Measurements from ENCODE around the gene U2AF2. TPM values are rescaled to one million over a fixed set of nuclear protein-coding genes. Genes with fewer than 3 reads are reported as not detected.
A peak's percentile ranks its signal among the peaks of the same experiment; 100 is the strongest.

The U2AF2 gene
- total RNA-seq, 1 experiment from 2014 or later = 323 TPM

DNA sequence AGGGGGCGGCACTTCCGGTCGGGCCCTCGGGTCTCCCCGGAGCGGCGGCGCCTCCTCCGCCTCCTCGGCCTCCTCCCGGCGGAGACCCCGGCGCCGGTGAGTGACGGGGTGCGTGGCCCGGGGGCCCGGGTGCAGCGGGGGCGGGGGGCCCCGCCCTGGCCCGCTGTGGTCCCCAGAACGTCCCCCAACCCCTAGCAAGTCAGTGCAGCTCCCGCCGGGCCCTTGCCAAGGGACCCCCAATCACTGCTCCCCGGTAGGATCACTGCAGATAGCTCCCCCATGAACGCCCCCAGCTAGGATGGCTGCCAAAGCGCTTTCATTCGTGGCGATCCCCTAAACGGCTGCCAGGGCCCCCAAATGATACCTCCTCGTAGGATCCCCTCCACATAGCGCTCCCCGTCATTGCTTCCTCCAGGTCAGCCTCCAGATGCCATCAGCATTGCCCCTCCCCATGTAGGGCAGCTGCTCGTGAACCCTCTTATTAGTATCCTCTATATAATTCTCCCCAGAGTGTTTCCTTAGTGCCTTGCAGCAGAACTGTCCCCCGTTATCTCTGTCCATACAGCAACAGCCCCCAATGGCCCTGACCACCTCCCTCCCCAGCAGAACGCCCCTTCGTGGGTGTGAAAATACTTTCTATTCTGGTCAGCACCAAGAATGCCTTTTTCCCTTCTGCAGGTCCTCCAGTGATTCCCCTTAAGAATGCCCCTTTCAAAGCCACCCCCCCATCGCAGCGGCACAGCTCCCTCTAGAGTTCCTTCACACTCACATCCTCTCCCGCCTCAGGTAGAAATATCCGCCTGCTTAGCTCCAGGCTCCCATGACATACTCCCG, 49.0 kb upstream of the U2AF2 start, which contains the start of gene ZNF865:
TSS of gene ZNF865 (plus strand) at position 11 of the 834 bp plus-strand sequence. CDS start 7,972 bp downstream, outside the sequence.
- Histone ChIP-seq H3K9me3 (ENCODE audit: insufficient read depth, low read depth) (no peaks in the 10 kb centered on the region), H3K27me3 (ENCODE audit: insufficient read depth, low read depth) (no peaks in the 10 kb centered on the region), H3F3A (ENCODE audit: insufficient read depth, low read depth) (peaks cover 43% of the 10 kb centered on the region), H3K9me2 (ENCODE audit: insufficient read depth) (no peaks in the 10 kb centered on the region), H4K20me1 (ENCODE audit: insufficient read depth) (peaks cover 39% of the 10 kb centered on the region), H3K4me2 (peak within 1 kb of the TSS; percentile 93), H3K4me3 (peak within 1 kb of the TSS; percentile 79), H2AFZ (peak within 1 kb of the TSS; percentile 71), H3K27ac (peak within 1 kb of the TSS; percentile 66), H3K4me1 (replicated peaks; ENCODE audit: insufficient read depth) (peaks cover 28% of the 10 kb centered on the region), H3K36me3 (ENCODE audit: low read depth) (peaks cover 12% of the 10 kb centered on the region; the same call in 1 of the 2 replicates), H3K79me2 (ENCODE audit: low read depth) (peaks cover 53% of the 10 kb centered on the region)
- BruUV-seq (replicated peaks) = no TSS peak
- intact Hi-C loops (cut with micrococcal nuclease; ENCODE audit: unreplicated experiment) = loop anchor here (1.0 to 2.0 kb wide), 5 partner anchors 18 to 129 kb away; partner anchors contain the start of genes ZNF628 and ZNF784
- peak; percentile 79 to 83 for DNase-seq
- CTCF ChIA-PET = interaction anchor here (0.6 to 1.9 kb wide), 8 partner anchors 19 to 349 kb away, joined by 3 to 14 read pairs (median 4); partner anchors contain the start of gene ZNF784
- POLR2A ChIA-PET (ENCODE audit: unreplicated experiment) = interaction anchor here (0.5 to 1.1 kb wide), 11 partner anchors 11 to 1468 kb away, joined by 3 to 14 read pairs (median 5); partner anchors contain the start of genes CNOT3, HSPBP1, ISOC2 and ZNF628
- TF ChIP-seq CTCF (conservative IDR thresholded peaks at IDR 0.05) = peak; percentile 82
- no peak for TF ChIP-seq EZH2 (IDR thresholded peaks at IDR 0.05; ENCODE audit: low read depth)

- no peak for DNase-seq
- peaks cover 22% of the 10 kb centered on the region for H3K4me1 ChIP-seq (replicated peaks; ENCODE audit: insufficient read depth)
- H3K4me3 ChIP-seq = peak overlapping the region; percentile 79
- peaks cover 37% of the 10 kb centered on the region for H3F3A ChIP-seq (ENCODE audit: insufficient read depth, low read depth)
- peaks cover 47% of the 10 kb centered on the region for H3K79me2 ChIP-seq (ENCODE audit: low read depth)
- H3K36me3 ChIP-seq (ENCODE audit: low read depth) = peaks cover 12% of the 10 kb centered on the region; the same call in 1 of the 2 replicates
- POLR2A ChIA-PET (ENCODE audit: unreplicated experiment) = interaction anchor here (0.6 kb wide), 5 partner anchors 18 to 447 kb away, joined by 3 to 11 read pairs (median 4); partner anchors contain the start of genes ISOC2 and ZNF784
- H4K20me1 ChIP-seq (ENCODE audit: insufficient read depth) = peaks cover 39% of the 10 kb centered on the region
- intact Hi-C loops (cut with micrococcal nuclease; ENCODE audit: unreplicated experiment) = loop anchor here (1.0 kb wide), 1 partner anchor 89 kb away; no protein-coding TSS in a partner anchor
- H3K27me3 ChIP-seq (ENCODE audit: insufficient read depth, low read depth) = no peaks in the 10 kb centered on the region
- H3K9me3 ChIP-seq (ENCODE audit: insufficient read depth, low read depth) = no peaks in the 10 kb centered on the region
- peak overlapping the region; percentile 93 for H3K4me2 ChIP-seq
- TF ChIP-seq CTCF (conservative IDR thresholded peaks at IDR 0.05) (peak; percentile 4; the same call in 1 of the 2 replicates), EZH2 (IDR thresholded peaks at IDR 0.05; ENCODE audit: low read depth) (no peak)
- H3K9me2 ChIP-seq (ENCODE audit: insufficient read depth) = no peaks in the 10 kb centered on the region
- CTCF ChIA-PET = interaction anchor here (0.6 to 1.9 kb wide), 6 partner anchors 18 to 350 kb away, joined by 3 to 14 read pairs (median 4); partner anchors contain the start of gene ZNF784
- H2AFZ ChIP-seq = no peak overlapping the region
- no peak overlapping the region for H3K27ac ChIP-seq
- BruUV-seq (replicated peaks) = TSS peak; percentile 28
These were observed 48.4 kb upstream of the U2AF2 start for GRCh38 chr19:55606471-55606787.

GRCh38 chr19:55606817-55607216, 48.0 kb upstream of the U2AF2 start:
- Histone ChIP-seq H3K4me2 (peak overlapping the region; percentile 93), H4K20me1 (ENCODE audit: insufficient read depth) (peaks cover 39% of the 10 kb centered on the region), H3K27me3 (ENCODE audit: insufficient read depth, low read depth) (no peaks in the 10 kb centered on the region), H3K36me3 (ENCODE audit: low read depth) (peaks cover 12% of the 10 kb centered on the region; the same call in 1 of the 2 replicates), H3K79me2 (ENCODE audit: low read depth) (peaks cover 43% of the 10 kb centered on the region), H3K27ac (no peak overlapping the region), H3F3A (ENCODE audit: insufficient read depth, low read depth) (peaks cover 37% of the 10 kb centered on the region), H3K4me3 (peak overlapping the region; percentile 79), H3K9me3 (ENCODE audit: insufficient read depth, low read depth) (no peaks in the 10 kb centered on the region), H2AFZ (no peak overlapping the region), H3K9me2 (ENCODE audit: insufficient read depth) (no peaks in the 10 kb centered on the region), H3K4me1 (replicated peaks; ENCODE audit: insufficient read depth) (peaks cover 22% of the 10 kb centered on the region)
- no TSS peak for BruUV-seq (replicated peaks)
- no peak for DNase-seq
- TF ChIP-seq EZH2 (IDR thresholded peaks at IDR 0.05; ENCODE audit: low read depth) (no peak), CTCF (conservative IDR thresholded peaks at IDR 0.05) (no peak)
- ChIA-PET CTCF (interaction anchor here (0.6 to 1.9 kb wide), 4 partner anchors 18 to 350 kb away, joined by 3 to 14 read pairs (median 6); partner anchors contain the start of gene ZNF784), POLR2A (ENCODE audit: unreplicated experiment) (interaction anchor here (0.6 kb wide), 1 partner anchor 132 kb away, joined by 11 read pairs; no protein-coding TSS in a partner anchor)
- intact Hi-C loops (cut with micrococcal nuclease; ENCODE audit: unreplicated experiment) = loop anchor here (1.0 kb wide), 1 partner anchor 90 kb away; no protein-coding TSS in a partner anchor
